Stimulated activated CD8-positive, alpha-beta memory T cell treated with anti-CD3 and anti-CD28 coated beads, Interleukin-4, amount 100 ng/mL, for 48 hours (primary cell): ENCODE results near the gene ACTN4.
A peak's percentile ranks its signal among the peaks of the same experiment; 100 is the strongest.

Source experiments
- DNase-seq: peaks from one replicate; pipeline ENCODE4 v3.0.0-alpha.2; 2020

Gene ACTN4

GRCh38 chr19:38713227-38713649 is 65.8 kb downstream of the ACTN4 start:
- DNase-seq: no peak

DNA sequence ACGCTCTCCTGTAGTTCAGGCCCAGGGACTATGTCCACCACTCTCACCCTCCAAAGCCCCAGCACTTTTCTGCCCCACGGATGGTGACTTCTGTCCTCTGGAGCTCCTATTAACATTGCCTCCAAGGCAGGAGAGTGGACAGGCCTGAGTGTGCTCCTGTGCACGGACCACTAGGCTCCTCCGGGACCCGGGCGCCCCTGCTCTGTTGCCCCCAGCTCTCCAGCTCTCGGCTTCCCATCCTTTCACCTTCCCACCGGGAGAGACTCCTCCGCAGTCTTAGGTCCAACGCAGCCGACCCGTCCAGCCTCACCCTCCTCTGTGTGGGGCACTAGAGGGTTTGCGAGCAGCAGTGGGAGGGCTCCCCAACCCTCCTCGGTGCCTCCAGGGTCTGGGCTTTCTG is 66.4 kb downstream of the ACTN4 start:
- no peak for DNase-seq

- DNase-seq: no peak
Measured at GRCh38 chr19:38714354-38714778, 66.9 kb downstream of the ACTN4 start.

GRCh38 chr19:38715555-38715954 is 68.1 kb downstream of the ACTN4 start:
- DNase-seq: no peak

DNA sequence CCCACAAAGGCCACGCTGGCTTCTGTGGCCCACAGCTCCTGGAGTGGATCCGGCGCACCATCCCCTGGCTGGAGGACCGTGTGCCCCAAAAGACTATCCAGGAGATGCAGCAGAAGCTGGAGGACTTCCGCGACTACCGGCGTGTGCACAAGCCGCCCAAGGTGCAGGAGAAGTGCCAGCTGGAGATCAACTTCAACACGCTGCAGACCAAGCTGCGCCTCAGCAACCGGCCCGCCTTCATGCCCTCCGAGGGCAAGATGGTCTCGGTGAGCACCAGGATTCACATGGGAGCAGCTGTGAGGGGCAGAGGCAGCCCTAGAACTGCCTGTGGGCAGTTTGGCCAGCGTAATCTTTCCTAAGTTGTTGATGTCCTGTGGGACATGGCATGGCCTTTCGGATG is 69.6 kb downstream of the ACTN4 start:
- DNase-seq: no peak

DNA sequence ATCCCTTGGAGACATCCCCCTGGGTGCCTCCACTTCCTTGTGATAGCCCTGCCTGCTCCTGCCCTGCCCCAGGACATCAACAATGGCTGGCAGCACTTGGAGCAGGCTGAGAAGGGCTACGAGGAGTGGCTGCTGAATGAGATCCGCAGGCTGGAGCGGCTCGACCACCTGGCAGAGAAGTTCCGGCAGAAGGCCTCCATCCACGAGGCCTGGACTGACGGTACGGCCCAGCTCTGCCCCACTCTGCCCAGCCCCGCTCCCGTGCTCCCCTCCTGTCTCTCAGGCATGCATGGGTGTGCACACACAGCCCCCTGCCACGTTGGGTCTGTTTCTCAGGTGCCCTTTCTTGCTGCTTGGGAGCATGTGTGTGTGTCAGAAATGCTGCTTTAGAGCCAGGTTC is 70.4 kb downstream of the ACTN4 start:
- no peak for DNase-seq

- DNase-seq: no peak
Measured at GRCh38 chr19:38718747-38719543, 71.5 kb downstream of the ACTN4 start.

GRCh38 chr19:38719761-38720558 is 72.5 kb downstream of the ACTN4 start:
- no peak for DNase-seq

DNA sequence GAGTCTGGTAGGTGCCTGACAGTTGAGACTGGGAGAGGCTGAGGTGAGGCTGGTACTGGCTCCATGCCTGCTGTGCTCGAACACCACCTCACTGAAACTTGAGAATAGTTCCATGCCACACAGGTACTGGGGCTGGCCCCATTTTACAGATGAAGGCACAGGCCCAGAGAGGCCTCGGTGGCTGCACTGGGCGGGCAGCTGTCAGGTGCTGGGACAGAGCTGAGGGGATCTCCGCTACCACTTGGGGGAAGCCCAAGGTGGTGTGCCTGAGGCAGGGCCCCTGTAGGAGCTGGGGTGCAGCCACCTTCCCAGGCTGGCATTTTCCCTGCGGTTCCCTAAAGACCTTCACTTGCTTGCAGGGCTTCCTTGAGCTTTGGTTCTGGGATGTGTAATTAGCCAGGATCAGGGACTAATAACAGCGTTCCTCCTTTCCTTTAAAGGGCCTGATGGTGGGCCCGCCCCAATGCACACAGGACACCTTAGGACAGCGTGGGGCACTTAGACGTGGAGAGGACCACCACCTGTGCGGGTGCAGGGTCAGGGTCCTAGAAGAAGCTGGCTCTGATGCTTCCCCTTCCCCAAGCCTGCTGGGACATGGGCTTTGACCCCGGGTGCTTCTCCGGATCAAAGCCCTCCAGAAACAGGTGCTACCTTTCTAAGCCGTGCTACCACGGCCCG is 73.2 kb downstream of the ACTN4 start:
- no peak for DNase-seq

DNA sequence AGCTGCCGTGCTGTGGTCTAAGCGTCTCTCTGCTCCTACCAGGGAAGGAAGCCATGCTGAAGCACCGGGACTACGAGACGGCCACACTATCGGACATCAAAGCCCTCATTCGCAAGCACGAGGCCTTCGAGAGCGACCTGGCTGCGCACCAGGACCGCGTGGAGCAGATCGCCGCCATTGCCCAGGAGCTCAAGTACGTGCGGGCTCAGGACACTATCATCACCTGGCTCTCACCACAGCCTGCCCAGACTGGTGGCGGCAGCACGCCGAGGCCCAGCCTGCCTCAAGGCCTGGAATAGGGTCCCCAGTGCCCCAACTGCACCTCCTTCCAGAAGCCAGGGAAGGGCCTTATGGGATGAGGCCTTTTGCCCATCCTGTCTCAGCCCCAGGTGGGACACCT is 74.0 kb downstream of the ACTN4 start:
- DNase-seq: no peak

DNA sequence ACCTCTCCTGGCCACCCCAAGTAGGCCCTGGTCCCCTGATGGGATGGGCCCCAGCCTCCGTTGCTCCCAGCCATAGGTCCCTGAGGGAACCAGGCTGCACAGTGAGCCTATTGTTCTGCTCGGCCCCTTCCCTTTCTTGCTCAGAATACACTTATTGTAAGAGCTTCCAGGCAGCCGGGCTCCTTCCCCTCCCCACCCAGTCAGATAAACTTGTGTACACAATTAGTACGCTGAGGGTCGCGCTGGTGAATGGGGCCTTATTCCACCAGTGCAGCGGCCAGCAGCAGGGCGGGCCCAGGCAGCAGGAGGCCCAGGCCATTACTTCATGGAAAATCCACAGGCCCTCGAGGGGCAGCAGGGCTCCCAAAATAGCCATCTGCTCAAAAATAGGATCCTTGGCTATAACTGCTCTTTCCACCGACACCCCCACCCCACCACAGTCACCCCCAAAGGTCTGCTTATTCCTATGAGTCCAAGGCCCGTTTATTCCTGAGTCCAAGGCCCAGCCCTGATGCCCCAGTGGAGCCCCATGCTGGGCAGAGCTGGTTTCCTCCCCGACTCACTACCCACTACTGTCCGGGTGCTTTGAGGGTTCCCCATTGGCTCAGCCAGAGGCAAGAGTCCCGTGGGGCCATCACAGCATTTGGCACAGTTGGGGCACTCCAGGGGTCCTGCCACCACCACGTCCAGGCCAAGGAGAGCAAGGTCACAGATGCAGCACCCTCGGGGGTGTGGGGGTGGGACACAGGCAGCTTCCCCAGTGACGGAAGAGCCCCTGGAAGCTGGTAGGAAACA is 74.7 kb downstream of the ACTN4 start:
- no peak for DNase-seq

DNA sequence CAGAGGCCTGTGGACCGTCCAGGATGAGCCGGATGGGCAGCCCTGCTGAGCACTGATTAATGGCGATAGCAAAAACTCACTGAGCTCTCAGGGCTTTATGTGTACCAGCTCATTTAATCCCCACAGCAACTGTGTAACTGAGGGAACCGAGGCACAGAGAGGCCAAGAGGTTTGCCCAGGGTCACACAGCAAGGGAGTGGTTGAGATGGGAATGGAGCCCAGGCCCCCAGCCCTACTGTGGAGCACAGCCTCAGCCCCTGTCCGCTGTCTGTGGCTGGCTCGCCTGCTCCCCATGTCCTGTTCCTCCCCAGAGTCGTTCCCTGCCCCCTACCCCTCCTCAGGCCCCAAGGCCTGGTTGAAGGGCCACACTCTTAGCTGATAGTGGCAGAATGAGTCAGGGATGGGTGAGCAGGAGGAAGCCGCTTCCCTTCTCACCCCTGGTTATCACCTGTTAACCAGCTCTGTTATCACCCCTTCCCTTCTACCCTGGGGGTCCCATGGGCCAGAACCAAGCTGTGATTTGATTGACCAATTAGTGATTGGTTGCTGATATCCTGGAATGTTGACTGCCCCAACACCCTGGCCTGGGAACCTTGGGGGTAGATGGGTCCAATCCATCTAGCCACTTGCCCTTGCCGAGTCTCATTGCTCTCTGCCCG is 75.6 kb downstream of the ACTN4 start:
- DNase-seq: no peak

DNA sequence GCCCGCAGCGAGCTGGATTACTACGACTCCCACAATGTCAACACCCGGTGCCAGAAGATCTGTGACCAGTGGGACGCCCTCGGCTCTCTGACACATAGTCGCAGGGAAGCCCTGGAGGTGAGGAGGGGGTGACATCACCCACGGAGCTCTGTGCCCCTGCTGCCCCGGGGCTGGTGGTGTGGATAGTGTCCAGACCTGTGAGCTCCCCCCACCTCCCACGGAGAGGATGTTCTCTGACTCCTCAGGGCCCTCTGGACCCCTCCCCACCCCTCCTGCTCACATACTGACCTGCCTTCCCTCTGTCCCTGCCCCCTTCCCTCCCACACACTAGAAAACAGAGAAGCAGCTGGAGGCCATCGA is 76.1 kb downstream of the ACTN4 start:
- no peak for DNase-seq

DNA sequence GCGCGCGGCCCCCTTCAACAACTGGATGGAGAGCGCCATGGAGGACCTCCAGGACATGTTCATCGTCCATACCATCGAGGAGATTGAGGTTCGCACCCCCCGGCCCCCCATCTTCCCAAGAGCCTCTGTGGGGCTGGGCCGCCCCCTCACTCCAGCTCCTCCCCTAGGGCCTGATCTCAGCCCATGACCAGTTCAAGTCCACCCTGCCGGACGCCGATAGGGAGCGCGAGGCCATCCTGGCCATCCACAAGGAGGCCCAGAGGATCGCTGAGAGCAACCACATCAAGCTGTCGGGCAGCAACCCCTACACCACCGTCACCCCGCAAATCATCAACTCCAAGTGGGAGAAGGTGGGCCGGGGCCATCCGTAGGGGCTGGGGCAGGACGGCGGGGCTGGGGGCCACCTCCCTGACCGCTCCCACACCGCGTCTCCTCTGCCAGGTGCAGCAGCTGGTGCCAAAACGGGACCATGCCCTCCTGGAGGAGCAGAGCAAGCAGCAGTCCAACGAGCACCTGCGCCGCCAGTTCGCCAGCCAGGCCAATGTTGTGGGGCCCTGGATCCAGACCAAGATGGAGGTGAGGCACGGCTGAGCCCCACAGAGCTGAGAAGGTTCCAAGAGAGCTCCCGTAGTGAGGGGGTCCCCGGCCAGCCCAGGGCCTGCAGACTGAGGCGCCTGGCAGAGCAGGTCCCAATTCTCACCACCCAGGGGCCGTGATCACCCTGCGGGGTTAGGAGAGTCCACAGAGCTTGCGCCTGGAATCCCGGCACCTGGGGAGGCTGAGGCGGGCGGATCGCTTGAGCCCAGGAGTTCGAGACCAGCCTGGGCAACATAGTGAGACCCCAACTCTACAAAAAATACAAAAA is 76.8 kb downstream of the ACTN4 start:
- DNase-seq: no peak

DNA sequence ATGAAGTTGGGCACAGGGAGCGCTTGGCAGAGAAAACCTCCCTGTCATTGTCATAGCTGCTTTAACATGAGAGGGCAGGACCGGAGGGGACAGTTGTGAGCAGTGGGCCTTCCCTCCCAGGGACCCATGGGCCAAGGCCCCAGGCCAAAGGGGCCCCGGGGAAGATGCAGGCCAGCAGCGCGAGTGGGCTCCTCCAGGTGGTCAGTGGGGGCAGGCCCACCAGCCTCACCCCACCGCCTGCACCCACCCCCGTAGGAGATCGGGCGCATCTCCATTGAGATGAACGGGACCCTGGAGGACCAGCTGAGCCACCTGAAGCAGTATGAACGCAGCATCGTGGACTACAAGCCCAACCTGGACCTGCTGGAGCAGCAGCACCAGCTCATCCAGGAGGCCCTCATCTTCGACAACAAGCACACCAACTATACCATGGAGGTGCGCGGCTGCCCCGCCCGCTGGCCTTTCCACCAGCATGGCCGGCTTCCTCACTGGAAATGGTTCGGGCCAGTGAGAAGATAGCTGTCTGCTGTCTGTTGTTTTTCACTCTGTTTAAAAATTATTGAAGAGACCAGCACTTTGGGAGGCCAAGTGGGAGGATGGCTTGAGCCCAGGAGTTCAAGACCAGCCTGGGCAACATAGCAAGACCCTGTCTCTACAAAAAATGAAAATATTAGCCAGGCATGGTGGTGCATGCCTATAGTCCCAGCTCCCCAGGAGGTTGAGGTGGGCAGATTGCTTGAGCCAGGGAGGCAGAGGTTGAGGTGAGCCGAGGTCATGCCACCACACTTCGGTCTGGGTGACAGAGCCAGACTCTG is 78.2 kb downstream of the ACTN4 start:
- no peak for DNase-seq

DNA sequence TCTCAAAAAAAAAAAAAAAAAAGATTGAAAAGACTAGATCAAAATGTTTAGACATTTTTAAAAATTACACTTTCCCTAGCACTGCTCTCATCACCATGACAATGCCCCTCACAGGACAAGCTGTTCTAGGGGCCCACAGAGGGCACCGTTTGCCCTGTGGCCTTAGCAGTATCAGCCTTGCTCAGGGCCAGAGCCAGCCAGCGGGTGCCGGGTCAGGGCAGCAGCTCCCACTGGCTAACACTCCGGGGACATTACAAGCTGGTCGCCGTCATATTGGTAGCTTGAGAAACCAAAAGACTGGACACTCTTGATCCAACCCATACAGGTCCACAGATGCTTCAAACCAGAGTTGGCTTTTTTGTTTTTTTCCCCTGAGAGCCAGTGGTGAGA is 78.8 kb downstream of the ACTN4 start:
- DNase-seq: no peak

- peak; percentile 40 for DNase-seq
Measured at GRCh38 chr19:38726761-38727301, 79.4 kb downstream of the ACTN4 start.

DNA sequence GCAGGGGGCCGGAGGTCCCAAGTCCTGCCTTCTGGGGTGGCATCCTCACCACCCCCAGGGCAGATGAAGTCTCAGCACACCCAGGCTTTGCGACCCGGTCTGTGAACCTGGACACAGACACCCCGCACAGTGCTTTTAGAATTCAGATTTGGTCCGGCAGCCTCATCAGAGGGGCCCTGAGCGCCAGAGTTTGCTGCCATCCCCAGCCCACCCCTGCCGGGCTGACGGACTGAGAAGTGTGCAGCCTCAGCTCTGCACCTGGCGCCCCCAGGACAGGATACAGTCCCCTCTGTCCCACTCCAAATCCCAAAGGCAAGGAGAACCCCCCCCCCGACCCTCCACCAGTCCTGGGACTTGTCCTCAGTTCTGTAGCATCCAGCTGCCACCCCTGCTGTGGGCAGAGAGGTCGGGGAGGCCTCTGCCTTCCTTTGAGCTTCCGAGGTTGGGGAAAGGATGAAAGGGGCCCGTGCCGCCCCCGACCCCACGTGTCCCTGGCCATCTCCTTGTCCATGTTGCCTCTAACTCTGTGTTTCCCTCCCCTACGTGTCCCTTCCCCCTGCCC is 79.9 kb downstream of the ACTN4 start:
- DNase-seq: no peak

GRCh38 chr19:38727868-38728660 is 80.6 kb downstream of the ACTN4 start:
- DNase-seq: no peak
